IPS-11a (cell line): ENCODE results near the gene IGF1.
"Not testable (repeated sequence)": the region's sequence is repeated elsewhere in the genome, so short reads cannot be mapped to it uniquely, and the experiment has no call there.

Experiments used
- H3K4me3 ChIP-seq: one replicate; pipeline ENCODE4 v1.5.1; 2013; ENCODE audit warnings: low read depth, low read length, control low read depth

The IGF1 gene

GRCh38 chr12:102462795-102463465 lies 17.4 kb downstream of the IGF1 start:
- H3K4me3 ChIP-seq, result no peak overlapping the region

GRCh38 chr12:102462386-102462785 lies 18.0 kb downstream of the IGF1 start:
- no peak overlapping the region for H3K4me3 ChIP-seq

- no peak overlapping the region for H3K4me3 ChIP-seq
These were observed 18.9 kb downstream of the IGF1 start for GRCh38 chr12:102461501-102461900.

- H3K4me3 ChIP-seq, result no peak overlapping the region
These were observed 21.0 kb downstream of the IGF1 start for GRCh38 chr12:102459314-102459713.

DNA sequence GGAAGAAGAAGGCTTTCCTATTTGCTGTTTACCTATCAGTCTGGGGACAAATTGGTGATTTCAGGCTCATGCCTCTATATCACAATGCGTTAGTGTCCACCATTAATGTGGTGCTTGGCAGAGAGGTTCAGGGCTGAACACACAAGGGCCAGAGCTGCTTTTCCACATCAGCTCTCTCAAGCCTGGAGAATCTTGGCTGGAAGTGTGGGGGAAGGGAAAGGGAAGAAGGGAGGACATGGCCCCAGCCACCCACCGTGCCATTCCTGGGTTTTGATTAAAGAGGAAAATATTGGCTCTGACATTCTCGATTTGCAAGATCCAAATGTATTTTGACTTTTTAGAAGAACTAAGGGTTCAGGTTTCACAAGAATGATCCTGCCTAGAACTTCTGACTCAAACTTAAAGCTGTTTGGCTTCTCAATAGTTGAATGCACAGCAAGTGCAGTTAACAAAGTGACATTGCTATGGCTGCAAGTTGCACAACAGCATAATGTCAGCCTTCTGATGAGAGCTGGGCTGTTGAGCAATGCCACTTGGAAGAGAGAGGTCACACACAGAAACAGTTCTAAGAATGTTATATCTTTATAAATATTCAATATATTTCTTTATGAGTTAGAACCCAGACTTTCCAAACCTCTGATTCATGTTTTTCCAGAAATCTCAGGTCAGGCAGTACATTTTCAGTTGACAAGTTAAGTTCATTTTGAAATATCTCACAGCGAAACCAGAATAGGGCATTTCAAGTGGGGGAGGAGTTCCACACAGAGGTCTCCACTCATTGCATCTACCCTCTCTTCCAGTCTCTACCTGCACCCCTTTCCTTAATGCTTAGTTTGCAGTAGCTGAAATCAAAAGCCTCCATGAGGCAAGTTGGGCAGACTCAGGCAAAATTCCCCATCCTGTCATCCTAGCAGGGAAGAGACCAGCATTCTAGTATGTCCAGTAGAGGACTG lies 25.3 kb downstream of the IGF1 start:
- H3K4me3 ChIP-seq, result no peak overlapping the region

DNA sequence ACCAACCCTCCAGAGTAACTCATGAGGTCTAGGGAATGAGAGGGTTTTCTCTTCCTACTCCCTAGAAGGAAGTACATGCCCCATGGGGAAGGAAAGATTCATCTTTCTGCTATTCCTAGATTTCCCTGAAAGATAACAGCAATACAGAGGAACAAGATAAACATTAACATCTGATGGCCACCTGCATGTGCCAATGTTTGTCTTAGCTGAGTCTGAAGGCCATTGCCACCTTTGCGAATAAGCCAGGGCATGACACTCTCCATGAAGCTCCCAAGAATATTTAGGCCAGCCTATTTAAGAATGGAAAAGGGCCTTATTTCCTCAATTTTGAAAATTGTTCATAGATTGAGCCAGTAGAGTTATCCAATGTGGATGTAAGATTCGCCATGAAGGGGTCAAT lies 26.0 kb downstream of the IGF1 start:
- H3K4me3 ChIP-seq, result no peak overlapping the region

- H3K4me3 ChIP-seq, result no peak overlapping the region
These were observed 27.8 kb downstream of the IGF1 start for GRCh38 chr12:102452605-102453004.

- not testable (repeated sequence) for H3K4me3 ChIP-seq
These were observed 31.3 kb downstream of the IGF1 start for GRCh38 chr12:102449018-102449417.

DNA sequence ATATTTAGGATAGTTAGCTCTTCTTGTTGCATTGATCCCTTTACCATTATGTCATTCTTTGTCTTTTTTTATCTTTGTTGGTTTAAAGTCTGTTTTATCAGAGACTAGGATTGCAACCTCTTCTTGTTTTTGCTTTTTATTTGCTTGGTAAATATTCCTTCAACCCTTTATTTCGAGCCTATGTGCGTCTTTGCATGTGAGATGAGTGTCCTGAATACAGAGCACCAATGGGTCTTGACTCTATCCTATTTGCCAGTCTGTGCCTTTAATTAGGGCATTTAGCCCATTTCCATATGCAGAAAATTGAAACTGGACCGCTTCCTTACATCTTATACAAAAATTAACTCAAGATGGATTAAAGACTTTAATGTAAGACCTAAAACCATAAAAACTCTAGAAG lies 32.9 kb downstream of the IGF1 start:
- not testable (repeated sequence) for H3K4me3 ChIP-seq

DNA sequence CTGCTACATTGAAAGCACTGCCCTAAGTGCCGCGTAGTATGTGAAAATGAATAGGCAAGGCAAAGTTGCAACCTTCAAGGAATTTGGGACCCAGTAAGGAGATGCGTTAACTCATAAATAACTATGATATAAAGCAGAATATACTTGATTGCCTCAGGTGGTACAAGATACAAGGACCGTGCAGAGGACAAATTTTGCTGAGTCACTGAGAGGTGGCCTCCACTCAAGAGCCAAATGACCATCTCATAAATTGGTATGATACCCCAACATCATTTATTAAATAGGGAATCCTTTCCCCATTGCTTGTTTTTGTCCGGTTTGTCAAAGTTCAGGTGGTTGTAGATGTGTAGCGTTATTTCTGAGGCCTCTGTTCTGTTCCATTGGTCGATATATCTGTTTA lies 35.7 kb downstream of the IGF1 start:
- no peak overlapping the region for H3K4me3 ChIP-seq

DNA sequence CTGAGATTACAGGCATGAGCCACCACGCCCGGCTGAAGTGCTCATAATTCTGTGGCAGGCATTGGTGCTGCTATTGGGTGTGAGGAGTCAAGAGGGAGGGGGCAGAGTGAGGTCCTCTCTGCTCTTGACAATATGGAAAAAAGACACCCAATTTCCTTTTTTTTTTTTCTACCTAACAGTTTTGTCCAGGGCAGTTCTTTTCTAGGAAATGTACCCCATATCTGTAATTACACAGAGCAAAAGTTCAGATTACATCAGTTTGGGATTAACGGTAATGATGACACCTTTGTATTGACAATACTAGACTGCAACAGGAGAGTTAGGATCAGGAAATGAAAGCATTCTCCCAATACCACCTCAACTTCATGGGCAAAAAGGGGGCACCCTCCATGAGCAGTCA lies 36.3 kb downstream of the IGF1 start:
- no peak overlapping the region for H3K4me3 ChIP-seq

DNA sequence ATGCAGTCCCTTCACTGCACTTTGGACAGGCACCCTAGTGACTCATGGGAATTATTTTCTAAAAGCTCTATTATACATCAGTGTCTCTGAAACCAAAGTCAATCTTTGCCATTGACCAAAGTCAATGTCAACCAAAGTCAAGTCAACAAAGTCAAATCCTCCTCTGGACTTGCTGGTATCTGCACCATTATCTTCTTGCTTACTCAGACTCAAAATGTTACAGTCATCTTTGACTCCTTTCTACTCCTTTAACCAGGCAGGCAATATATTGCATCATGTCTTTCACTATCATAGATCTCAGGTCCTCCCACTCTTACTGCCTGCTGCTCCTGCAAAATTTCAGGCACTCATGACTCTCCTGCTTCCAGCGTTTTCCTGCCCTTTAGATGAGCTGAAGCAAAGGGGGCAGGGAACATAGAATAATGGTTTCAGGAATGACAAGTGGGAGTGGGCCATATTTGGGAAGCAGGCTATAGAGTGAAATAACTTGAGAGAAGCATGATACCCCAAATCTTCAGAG lies 39.2 kb downstream of the IGF1 start:
- no peak overlapping the region for H3K4me3 ChIP-seq

- no peak overlapping the region for H3K4me3 ChIP-seq
These were observed 40.6 kb downstream of the IGF1 start for GRCh38 chr12:102439426-102440405.

GRCh38 chr12:102438827-102439210 lies 41.5 kb downstream of the IGF1 start:
- no peak overlapping the region for H3K4me3 ChIP-seq

DNA sequence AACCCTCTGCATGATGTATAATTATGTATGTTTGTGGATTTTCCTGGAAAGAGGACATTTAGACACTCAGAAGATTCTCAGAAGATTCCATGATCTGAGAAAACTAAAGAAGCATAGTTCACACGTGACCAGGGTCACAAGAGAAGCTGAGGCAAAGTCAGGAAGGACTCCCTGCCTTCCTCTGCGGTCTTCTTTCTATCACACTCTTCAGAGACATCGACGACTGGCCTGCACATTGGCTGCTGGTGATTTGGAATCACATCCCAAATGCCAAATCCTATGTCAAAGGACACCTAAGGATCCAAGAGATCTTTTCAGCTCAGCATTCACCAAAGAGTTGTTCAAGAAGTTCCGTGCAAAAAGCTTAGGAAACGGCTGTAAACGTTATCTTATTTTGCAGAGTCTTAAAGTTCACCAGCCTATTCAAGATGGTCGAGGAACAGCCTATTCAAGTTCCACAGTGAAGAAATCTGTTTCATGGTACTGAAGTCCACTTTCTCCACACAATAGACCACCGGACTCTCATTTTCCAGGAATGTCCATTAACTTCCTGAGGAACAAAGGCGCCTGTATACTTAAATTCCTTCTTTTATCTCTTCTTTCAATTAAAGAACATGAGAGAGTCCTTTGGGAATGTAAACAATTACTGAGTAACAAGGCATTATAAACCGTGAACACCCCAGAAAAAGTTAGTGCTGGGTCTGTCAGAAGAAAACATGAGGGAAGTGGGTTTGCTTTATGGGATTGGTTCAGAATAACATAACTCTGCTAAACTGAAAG lies 42.1 kb downstream of the IGF1 start:
- H3K4me3 ChIP-seq, result no peak overlapping the region

GRCh38 chr12:102437511-102437910 lies 42.9 kb downstream of the IGF1 start:
- H3K4me3 ChIP-seq, result no peak overlapping the region

DNA sequence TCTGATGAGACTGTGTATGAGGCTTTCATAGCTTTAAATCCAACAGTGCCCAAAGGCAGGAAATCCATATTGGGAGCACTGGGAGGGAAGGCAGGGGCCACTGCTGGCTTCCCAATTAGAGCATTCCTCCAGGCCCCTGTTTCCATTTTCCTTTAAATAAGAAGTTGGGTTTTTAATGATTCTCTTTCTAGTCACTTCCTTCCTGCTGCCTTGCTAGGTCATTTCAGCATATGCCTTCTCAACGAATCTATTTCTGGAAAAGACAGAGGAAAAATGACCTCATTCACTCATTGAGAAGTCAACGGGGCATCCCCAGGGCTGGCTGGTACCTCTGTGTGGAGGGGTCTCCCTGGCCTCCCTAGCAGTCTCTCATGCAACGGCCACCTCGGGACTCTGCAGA lies 43.5 kb downstream of the IGF1 start:
- H3K4me3 ChIP-seq, result no peak overlapping the region

- H3K4me3 ChIP-seq, result no peak overlapping the region
These were observed 44.4 kb downstream of the IGF1 start for GRCh38 chr12:102435827-102436436.

GRCh38 chr12:102433304-102433703 lies 47.1 kb downstream of the IGF1 start:
- H3K4me3 ChIP-seq, result no peak overlapping the region

GRCh38 chr12:102430661-102431060 lies 49.7 kb downstream of the IGF1 start:
- H3K4me3 ChIP-seq, result no peak overlapping the region
